ENCODE measurements around the gene TREM1.

Gene TREM1

GRCh38 chr6:41286544-41287346 lies at the start of gene TREM1:
Gene TREM1 (minus strand): TSS chr6:41286682. CDS start chr6:41286655, 27 bp downstream.
- no peak for DNase-seq (ENCODE audit: low read depth)

- no peak for DNase-seq (ENCODE audit: low read depth)
These were observed 49.5 kb upstream of the TREM1 start for GRCh38 chr6:41335943-41336342.

GRCh38 chr6:41335296-41335695 lies 48.8 kb upstream of the TREM1 start, which contains the start of gene NCR2:
Gene NCR2 (plus strand): TSS chr6:41335608. CDS start chr6:41335877, 269 bp downstream.
- no peak for DNase-seq (ENCODE audit: low read depth)

- no peak for DNase-seq (ENCODE audit: low read depth)
These were observed 48.1 kb upstream of the TREM1 start for GRCh38 chr6:41334482-41335040.

GRCh38 chr6:41332842-41333736 lies 46.6 kb upstream of the TREM1 start:
- no peak for DNase-seq (ENCODE audit: low read depth)

- DNase-seq (ENCODE audit: low read depth) = no peak
These were observed 45.8 kb upstream of the TREM1 start for GRCh38 chr6:41332241-41332640.

- DNase-seq (ENCODE audit: low read depth) = no peak
These were observed 45.1 kb upstream of the TREM1 start for GRCh38 chr6:41331401-41332150.

- DNase-seq (ENCODE audit: low read depth) = no peak
These were observed 40.7 kb upstream of the TREM1 start for GRCh38 chr6:41327177-41327576.

GRCh38 chr6:41326092-41326491 lies 39.6 kb upstream of the TREM1 start:
- no peak for DNase-seq (ENCODE audit: low read depth)

- no peak for DNase-seq (ENCODE audit: low read depth)
These were observed 39.1 kb upstream of the TREM1 start for GRCh38 chr6:41325446-41326066.

- no peak for DNase-seq (ENCODE audit: low read depth)
These were observed 34.7 kb upstream of the TREM1 start for GRCh38 chr6:41321183-41321582.

GRCh38 chr6:41318654-41319565 lies 32.4 kb upstream of the TREM1 start:
- DNase-seq (ENCODE audit: low read depth) = peak; percentile 71

- no peak for DNase-seq (ENCODE audit: low read depth)
These were observed 31.8 kb upstream of the TREM1 start for GRCh38 chr6:41318261-41318653.

GRCh38 chr6:41315943-41316620 lies 29.6 kb upstream of the TREM1 start:
- no peak for DNase-seq (ENCODE audit: low read depth)

GRCh38 chr6:41315203-41315602 lies 28.7 kb upstream of the TREM1 start:
- DNase-seq (ENCODE audit: low read depth) = no peak

- DNase-seq (ENCODE audit: low read depth) = peak; percentile 24
These were observed 19.8 kb upstream of the TREM1 start for GRCh38 chr6:41306187-41306854.

GRCh38 chr6:41302638-41303037 lies 16.2 kb upstream of the TREM1 start:
- no peak for DNase-seq (ENCODE audit: low read depth)

- no peak for DNase-seq (ENCODE audit: low read depth)
These were observed 12.5 kb upstream of the TREM1 start for GRCh38 chr6:41298785-41299502.

All from activated gamma-delta T cell treated with anti-CD3 and anti-CD28 coated beads, Interleukin-2, amount 50 U/mL, for 16 hours (primary cell).